ENCODE results near the gene MREG.

DNA sequence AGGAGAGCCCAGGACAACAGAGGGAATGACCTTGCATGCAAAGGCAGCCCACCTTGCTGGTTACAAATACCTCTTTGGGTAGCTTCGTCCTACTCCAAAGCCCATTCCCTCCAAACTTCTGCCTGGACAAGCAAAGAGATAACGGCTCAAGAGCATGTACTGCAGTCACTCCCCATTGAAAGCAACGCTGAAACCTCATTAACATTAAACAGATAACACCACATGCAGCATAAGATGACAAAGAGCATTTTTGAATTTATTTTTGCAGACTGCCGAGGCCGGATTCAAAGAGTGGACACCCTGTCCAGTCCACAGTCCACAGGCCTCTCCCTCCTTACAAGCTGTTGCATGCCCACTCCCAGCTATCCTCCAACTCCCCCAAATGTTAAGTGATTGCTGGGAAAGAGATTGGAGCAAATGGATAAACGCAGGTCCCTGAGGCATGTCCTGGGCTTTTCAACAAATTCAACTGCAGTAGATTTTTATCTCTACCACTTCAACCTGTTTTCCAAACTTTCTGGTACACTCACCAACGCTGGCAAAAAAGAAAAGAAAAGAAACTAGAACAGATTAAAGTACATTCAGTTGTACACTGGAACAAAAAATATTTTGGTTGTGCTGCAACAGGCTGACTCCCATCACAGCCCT is 40.1 kb downstream of the MREG start:
- TF ChIP-seq, protein P1, sequence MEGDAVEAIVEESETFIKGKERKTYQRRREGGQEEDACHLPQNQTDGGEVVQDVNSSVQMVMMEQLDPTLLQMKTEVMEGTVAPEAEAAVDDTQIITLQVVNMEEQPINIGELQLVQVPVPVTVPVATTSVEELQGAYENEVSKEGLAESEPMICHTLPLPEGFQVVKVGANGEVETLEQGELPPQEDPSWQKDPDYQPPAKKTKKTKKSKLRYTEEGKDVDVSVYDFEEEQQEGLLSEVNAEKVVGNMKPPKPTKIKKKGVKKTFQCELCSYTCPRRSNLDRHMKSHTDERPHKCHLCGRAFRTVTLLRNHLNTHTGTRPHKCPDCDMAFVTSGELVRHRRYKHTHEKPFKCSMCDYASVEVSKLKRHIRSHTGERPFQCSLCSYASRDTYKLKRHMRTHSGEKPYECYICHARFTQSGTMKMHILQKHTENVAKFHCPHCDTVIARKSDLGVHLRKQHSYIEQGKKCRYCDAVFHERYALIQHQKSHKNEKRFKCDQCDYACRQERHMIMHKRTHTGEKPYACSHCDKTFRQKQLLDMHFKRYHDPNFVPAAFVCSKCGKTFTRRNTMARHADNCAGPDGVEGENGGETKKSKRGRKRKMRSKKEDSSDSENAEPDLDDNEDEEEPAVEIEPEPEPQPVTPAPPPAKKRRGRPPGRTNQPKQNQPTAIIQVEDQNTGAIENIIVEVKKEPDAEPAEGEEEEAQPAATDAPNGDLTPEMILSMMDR (IDR thresholded peaks at IDR 0.05) = no peak
- no peak for TF ChIP-seq POLR2A (IDR thresholded peaks at IDR 0.05)
